GM12891 (cell line): Measurements from ENCODE around the gene PCGF5.
"Not testable (repeated sequence)": the region's sequence is repeated elsewhere in the genome, so short reads cannot be mapped to it uniquely, and the experiment has no call there.

Source experiments
- DNase-seq: peaks from one replicate; pipeline ENCODE4 v3.0.0; 2011; ENCODE audit warnings: low spot score; ENCODE audit not compliant: insufficient read length
- FAIRE-seq: peaks from 2 replicates; lab custom pipeline; 2011; peaks lifted over from hg19 to GRCh38; lab: Jason Lieb, UNC
- PAX5 ChIP-seq: IDR thresholded peaks from 2 replicates; pipeline ENCODE4 v1.6.1; 2011; ENCODE audit warnings: low read length, moderate library complexity, mild to moderate bottlenecking; ENCODE audit not compliant: insufficient read depth, severe bottlenecking
- POLR2A ChIP-seq: IDR thresholded peaks from 2 replicates; pipeline ENCODE4 v1.6.1; 2011; ENCODE audit warnings: low read depth, low read length, control low read depth
- POLR2AphosphoS5 ChIP-seq: IDR thresholded peaks from 2 replicates; pipeline ENCODE4 v1.6.1; 2011; ENCODE audit warnings: low read depth, low read length, control low read depth
- POU2F2 ChIP-seq: IDR thresholded peaks from 2 replicates; pipeline ENCODE4 v1.6.1; 2011; ENCODE audit warnings: low read depth, mild to moderate bottlenecking, control low read depth, low read length, moderate library complexity
- SPI1 ChIP-seq: IDR thresholded peaks from 2 replicates; pipeline ENCODE4 v1.6.1; 2011; ENCODE audit warnings: low read depth, low read length, control low read depth
- TAF1 ChIP-seq: IDR thresholded peaks from 2 replicates; pipeline ENCODE4 v1.6.1; 2011; ENCODE audit warnings: low read depth, low read length, control low read depth

Gene PCGF5

GRCh38 chr10:91229683-91230082 is 9.2 kb downstream of the PCGF5 start:
- TF ChIP-seq POLR2AphosphoS5 (no peak), POU2F2 (no peak), SPI1 (no peak), PAX5 (no peak), TAF1 (no peak), POLR2A (no peak)
- DNase-seq (no peak), FAIRE-seq (no peak)

GRCh38 chr10:91238191-91238590 is 17.7 kb downstream of the PCGF5 start:
- FAIRE-seq (peak; percentile 59), DNase-seq (no peak)
- no peak for TF ChIP-seq TAF1
- no peak for TF ChIP-seq POU2F2
- no peak for TF ChIP-seq PAX5
- TF ChIP-seq SPI1: no peak
- no peak for TF ChIP-seq POLR2A
- TF ChIP-seq POLR2AphosphoS5: no peak

- TF ChIP-seq TAF1 (no peak), POLR2AphosphoS5 (no peak), POU2F2 (no peak), PAX5 (no peak), POLR2A (no peak), SPI1 (no peak)
- FAIRE-seq (no peak), DNase-seq (no peak)
Observed at GRCh38 chr10:91239789-91240188, 19.3 kb downstream of the PCGF5 start.

GRCh38 chr10:91242940-91243339 is 22.5 kb downstream of the PCGF5 start:
- TF ChIP-seq PAX5: no peak
- TF ChIP-seq POU2F2: no peak
- TF ChIP-seq POLR2AphosphoS5: no peak
- no peak for TF ChIP-seq TAF1
- TF ChIP-seq POLR2A: no peak
- TF ChIP-seq SPI1: no peak
- FAIRE-seq: no peak
- no peak for DNase-seq

- DNase-seq (no peak), FAIRE-seq (no peak)
- no peak for TF ChIP-seq TAF1
- TF ChIP-seq POLR2A: no peak
- TF ChIP-seq POU2F2: no peak
- TF ChIP-seq PAX5: no peak
- TF ChIP-seq POLR2AphosphoS5: no peak
- TF ChIP-seq SPI1: no peak
Observed at GRCh38 chr10:91247360-91248111, 27.1 kb downstream of the PCGF5 start.

GRCh38 chr10:91249700-91250099 is 29.2 kb downstream of the PCGF5 start:
- TF ChIP-seq TAF1 (no peak), SPI1 (no peak), POU2F2 (no peak), PAX5 (no peak), POLR2AphosphoS5 (no peak), POLR2A (no peak)
- no peak for FAIRE-seq
- no peak for DNase-seq

GRCh38 chr10:91250341-91250740 is 29.9 kb downstream of the PCGF5 start:
- no peak for TF ChIP-seq POLR2A
- FAIRE-seq (no peak), DNase-seq (no peak)

- peak; percentile 92 for FAIRE-seq
- DNase-seq: no peak
- TF ChIP-seq TAF1 (no peak), POLR2AphosphoS5 (no peak), PAX5 (no peak), POU2F2 (no peak), SPI1 (no peak), POLR2A (no peak)
Observed at GRCh38 chr10:91251430-91252056, 31.1 kb downstream of the PCGF5 start.

GRCh38 chr10:91253300-91253699 is 32.8 kb downstream of the PCGF5 start:
- DNase-seq (no peak), FAIRE-seq (no peak)
- no peak for TF ChIP-seq SPI1
- TF ChIP-seq POLR2A: no peak
- TF ChIP-seq TAF1: no peak
- TF ChIP-seq POLR2AphosphoS5: no peak
- no peak for TF ChIP-seq PAX5
- TF ChIP-seq POU2F2: no peak

- DNase-seq (no peak), FAIRE-seq (no peak)
- no peak for TF ChIP-seq POLR2A
- no peak for TF ChIP-seq POU2F2
- TF ChIP-seq POLR2AphosphoS5: no peak
- TF ChIP-seq SPI1: no peak
- no peak for TF ChIP-seq PAX5
- TF ChIP-seq TAF1: no peak
Observed at GRCh38 chr10:91257310-91257709, 36.8 kb downstream of the PCGF5 start.

- not testable (repeated sequence) for DNase-seq, FAIRE-seq
Observed at GRCh38 chr10:91260417-91260816, 40.0 kb downstream of the PCGF5 start.
